ENCODE data around the gene PCDHGB6. TPM values are rescaled to one million over a fixed set of nuclear protein-coding genes. Genes with fewer than 3 reads are reported as not detected.
"Not testable (repeated sequence)": the region's sequence is repeated elsewhere in the genome, so short reads cannot be mapped to it uniquely, and the experiment has no call there.

PCDHGB6 gene
- total RNA-seq, 1 experiment from 2014 or later = 0.23 TPM

DNA sequence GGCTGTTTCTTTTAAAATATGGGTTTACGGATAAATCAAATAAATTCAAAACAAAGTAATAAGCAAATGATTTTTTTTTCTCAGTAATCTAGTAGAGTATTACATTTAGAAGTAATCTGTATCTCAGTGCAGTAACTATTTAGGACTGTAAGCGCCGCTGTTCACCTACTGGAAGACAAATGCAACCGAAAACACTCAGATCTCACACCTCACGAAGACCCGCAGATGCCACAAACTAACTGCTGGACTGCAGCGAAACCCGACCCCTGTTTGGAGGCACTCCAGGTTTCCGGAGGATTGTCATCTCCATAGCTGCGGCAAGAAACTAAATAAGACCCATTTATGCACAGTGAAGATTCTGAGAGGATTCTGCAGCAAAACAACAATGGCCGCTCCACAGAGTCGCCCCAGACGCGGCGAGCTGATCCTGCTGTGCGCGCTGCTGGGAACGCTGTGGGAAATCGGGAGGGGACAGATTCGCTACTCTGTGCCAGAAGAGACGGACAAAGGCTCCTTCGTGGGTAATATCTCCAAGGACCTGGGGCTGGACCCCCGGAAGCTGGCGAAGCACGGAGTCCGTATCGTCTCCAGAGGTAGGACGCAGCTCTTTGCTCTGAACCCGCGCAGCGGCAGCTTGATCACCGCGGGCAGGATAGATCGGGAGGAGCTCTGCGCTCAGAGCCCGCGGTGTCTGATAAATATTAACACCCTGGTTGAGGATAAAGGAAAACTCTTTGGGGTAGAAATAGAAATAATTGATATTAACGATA lies 15.2 kb upstream of the PCDHGB6 start, which contains the start of gene PCDHGA8:
Gene PCDHGA8 (plus strand): TSS at position 205 of the 770 bp plus-strand sequence. CDS start 181 bp downstream, at position 386.
- H3K4me3 ChIP-seq (ENCODE audit: low read depth in 2 of 2, low read length in 2 of 2) = no peak within 1 kb of the TSS
- no peak for ATAC-seq
- CTCF ChIA-PET = no interaction called here
- BruUV-seq (replicated peaks) = no TSS peak
- H3K27me3 ChIP-seq (ENCODE audit: control insufficient read depth, insufficient read depth, low read length) = no peaks in the 10 kb centered on the region; the same call in 1 of the 2 replicates
- in situ Hi-C loops (cut with HindIII; ENCODE audit: low pct_unique_long_range_greater_than_20kb, low sequenced_read_pairs) (no loop called here), intact Hi-C loops (cut with micrococcal nuclease; ENCODE audit: unreplicated experiment) (no loop called here)
- H3K4me1 ChIP-seq (ENCODE audit: control insufficient read depth, insufficient read depth, low read length) = no peaks in the 10 kb centered on the region
- H3K27ac ChIP-seq (ENCODE audit: low read length) = no peak within 1 kb of the TSS
- no peaks in the 10 kb centered on the region for H3K36me3 ChIP-seq (ENCODE audit: control insufficient read depth, insufficient read depth, low read length)
- POLR2A ChIA-PET = no interaction called here
- H3K9me3 ChIP-seq (ENCODE audit: control insufficient read depth, insufficient read depth, low read depth, low read length) = no peaks in the 10 kb centered on the region; the same call in 1 of the 2 replicates
- DNase-seq (ENCODE audit: low read depth, low spot score) = no peak
- no peak for TF ChIP-seq REST (IDR thresholded peaks at IDR 0.05; ENCODE audit: insufficient read depth in 1 of 2, low read depth in 2 of 2, low read length in 1 of 2)
- TF ChIP-seq, protein P1, sequence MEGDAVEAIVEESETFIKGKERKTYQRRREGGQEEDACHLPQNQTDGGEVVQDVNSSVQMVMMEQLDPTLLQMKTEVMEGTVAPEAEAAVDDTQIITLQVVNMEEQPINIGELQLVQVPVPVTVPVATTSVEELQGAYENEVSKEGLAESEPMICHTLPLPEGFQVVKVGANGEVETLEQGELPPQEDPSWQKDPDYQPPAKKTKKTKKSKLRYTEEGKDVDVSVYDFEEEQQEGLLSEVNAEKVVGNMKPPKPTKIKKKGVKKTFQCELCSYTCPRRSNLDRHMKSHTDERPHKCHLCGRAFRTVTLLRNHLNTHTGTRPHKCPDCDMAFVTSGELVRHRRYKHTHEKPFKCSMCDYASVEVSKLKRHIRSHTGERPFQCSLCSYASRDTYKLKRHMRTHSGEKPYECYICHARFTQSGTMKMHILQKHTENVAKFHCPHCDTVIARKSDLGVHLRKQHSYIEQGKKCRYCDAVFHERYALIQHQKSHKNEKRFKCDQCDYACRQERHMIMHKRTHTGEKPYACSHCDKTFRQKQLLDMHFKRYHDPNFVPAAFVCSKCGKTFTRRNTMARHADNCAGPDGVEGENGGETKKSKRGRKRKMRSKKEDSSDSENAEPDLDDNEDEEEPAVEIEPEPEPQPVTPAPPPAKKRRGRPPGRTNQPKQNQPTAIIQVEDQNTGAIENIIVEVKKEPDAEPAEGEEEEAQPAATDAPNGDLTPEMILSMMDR (IDR thresholded peaks at IDR 0.05) = peak; percentile 26; the same call in 1 of the 2 replicates

DNA sequence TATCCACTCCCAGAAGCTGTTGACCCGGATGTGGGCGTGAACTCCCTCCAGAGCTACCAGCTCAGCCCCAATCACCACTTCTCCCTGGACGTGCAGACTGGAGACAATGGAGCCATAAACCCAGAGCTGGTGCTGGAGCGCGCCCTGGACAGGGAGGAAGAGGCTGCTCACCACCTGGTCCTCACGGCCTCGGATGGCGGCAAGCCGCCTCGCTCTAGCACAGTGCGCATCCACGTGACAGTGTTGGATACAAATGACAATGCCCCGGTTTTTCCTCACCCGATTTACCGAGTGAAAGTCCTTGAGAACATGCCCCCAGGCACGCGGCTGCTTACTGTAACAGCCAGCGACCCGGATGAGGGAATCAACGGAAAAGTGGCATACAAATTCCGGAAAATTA lies 14.6 kb upstream of the PCDHGB6 start:
- Histone ChIP-seq H3K36me3 (ENCODE audit: control insufficient read depth, insufficient read depth, low read length) (no peaks in the 10 kb centered on the region), H3K27ac (ENCODE audit: low read length) (no peak overlapping the region), H3K4me1 (ENCODE audit: control insufficient read depth, insufficient read depth, low read length) (no peaks in the 10 kb centered on the region), H3K27me3 (ENCODE audit: control insufficient read depth, insufficient read depth, low read length) (no peaks in the 10 kb centered on the region; the same call in 1 of the 2 replicates), H3K4me3 (ENCODE audit: low read depth in 2 of 2, low read length in 2 of 2) (no peak overlapping the region), H3K9me3 (ENCODE audit: control insufficient read depth, insufficient read depth, low read depth, low read length) (no peaks in the 10 kb centered on the region; the same call in 1 of the 2 replicates)
- DNase-seq (ENCODE audit: low read depth, low spot score) (no peak), ATAC-seq (no peak)
- no TSS peak for BruUV-seq (replicated peaks)
- TF ChIP-seq, protein P1 (IDR thresholded peaks at IDR 0.05) = no peak
- TF ChIP-seq POLR2AphosphoS5 (IDR thresholded peaks at IDR 0.05; ENCODE audit: low read depth, low read length) (no peak), REST (IDR thresholded peaks at IDR 0.05; ENCODE audit: insufficient read depth in 1 of 2, low read depth in 2 of 2, low read length in 1 of 2) (no peak), TCF7L2 (IDR thresholded peaks at IDR 0.05; ENCODE audit: low read depth, low read length) (no peak), SIN3A (IDR thresholded peaks at IDR 0.05; ENCODE audit: borderline replicate concordance, insufficient read depth, low read depth, low read length) (no peak)
- intact Hi-C loops (cut with micrococcal nuclease; ENCODE audit: unreplicated experiment) = no loop called here
- ChIA-PET CTCF (no interaction called here), POLR2A (no interaction called here)
- in situ Hi-C loops (cut with HindIII; ENCODE audit: low pct_unique_long_range_greater_than_20kb, low sequenced_read_pairs) = no loop called here

DNA sequence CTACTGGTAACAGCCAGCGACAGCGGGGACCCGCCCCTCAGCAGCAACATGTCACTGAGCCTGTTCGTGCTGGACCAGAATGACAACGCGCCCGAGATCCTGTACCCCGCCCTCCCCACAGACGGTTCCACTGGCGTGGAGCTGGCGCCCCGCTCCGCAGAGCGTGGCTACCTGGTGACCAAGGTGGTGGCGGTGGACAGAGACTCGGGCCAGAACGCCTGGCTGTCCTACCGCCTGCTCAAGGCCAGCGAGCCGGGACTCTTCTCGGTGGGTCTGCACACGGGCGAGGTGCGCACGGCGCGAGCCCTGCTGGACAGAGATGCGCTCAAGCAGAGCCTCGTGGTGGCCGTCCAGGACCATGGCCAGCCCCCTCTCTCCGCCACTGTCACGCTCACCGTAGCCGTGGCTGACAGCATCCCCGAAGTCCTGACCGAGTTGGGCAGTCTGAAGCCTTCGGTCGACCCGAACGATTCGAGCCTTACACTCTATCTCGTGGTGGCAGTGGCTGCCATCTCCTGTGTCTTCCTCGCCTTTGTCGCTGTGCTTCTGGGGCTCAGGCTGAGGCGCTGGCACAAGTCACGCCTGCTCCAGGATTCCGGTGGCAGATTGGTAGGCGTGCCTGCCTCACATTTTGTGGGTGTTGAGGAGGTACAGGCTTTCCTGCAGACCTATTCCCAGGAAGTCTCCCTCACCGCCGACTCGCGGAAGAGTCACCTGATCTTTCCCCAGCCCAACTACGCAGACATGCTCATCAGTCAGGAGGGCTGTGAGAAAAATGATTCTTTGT lies 13.2 kb upstream of the PCDHGB6 start:
- DNase-seq (ENCODE audit: low read depth, low spot score) = not testable (repeated sequence)

More for the DNA sequence above, 13.2 kb upstream of the PCDHGB6 start:
- H3K36me3 ChIP-seq (ENCODE audit: control insufficient read depth, insufficient read depth, low read length); H3K27ac ChIP-seq (ENCODE audit: low read length); POLR2A ChIA-PET; intact Hi-C loops (cut with micrococcal nuclease; ENCODE audit: unreplicated experiment); H3K4me3 ChIP-seq (ENCODE audit: low read depth in 2 of 2, low read length in 2 of 2); H3K9me3 ChIP-seq (ENCODE audit: control insufficient read depth, insufficient read depth, low read depth, low read length); BruUV-seq (replicated peaks); H3K27me3 ChIP-seq (ENCODE audit: control insufficient read depth, insufficient read depth, low read length); H3K4me1 ChIP-seq (ENCODE audit: control insufficient read depth, insufficient read depth, low read length); CTCF ChIA-PET; ATAC-seq; in situ Hi-C loops (cut with HindIII; ENCODE audit: low pct_unique_long_range_greater_than_20kb, low sequenced_read_pairs): not testable (repeated sequence)

All from Panc1 (cell line).